ENCODE results near the gene S100A16. TPM values are rescaled to one million over a fixed set of nuclear protein-coding genes. Genes with fewer than 3 reads are reported as not detected.
A peak's percentile ranks its signal among the peaks of the same experiment; 100 is the strongest.

The S100A16 gene
- total and polyA plus RNA-seq, 9 of the 15 experiments (the other 6 are each of a cell fraction or from before 2014, with no cell fraction given), result 1.6 to 6.9 (median 4.3) TPM

DNA sequence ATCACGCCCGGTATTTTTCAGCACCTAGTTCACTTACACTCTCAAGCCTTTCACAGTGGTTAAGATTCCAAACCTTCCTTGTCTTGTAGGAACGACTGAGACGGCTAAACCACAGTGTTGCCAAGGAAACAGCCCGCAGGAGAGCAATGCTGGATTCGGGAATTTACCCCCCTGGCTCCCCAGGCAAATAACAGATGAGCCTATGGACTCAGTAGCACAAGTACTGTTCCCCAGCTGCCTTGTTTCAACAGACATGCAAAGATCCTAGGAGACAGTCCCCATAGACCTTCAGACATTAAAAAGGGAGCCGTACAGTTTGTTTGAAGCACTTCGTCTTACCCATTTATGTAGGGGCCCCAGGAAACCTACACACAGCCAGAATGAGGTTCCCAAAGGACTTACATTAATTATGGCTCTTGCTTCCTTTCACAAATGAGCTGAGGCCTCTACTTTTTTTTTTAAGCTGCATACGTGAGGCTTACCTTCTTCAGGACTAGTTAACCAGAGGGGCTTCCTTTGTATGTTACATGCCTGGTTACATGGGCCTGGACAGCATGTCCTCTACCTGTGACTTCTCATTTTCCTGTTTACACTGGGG is 48.3 kb upstream of the S100A16 start (continued):
- TF ChIP-seq ELF4 (CRISPR knock-in tag; IDR thresholded peaks at IDR 0.05) (no peak), MYBL2 (IDR thresholded peaks at IDR 0.05; ENCODE audit: low read depth) (no peak), MYBL2 (CRISPR knock-in tag; IDR thresholded peaks at IDR 0.05; ENCODE audit: borderline replicate concordance) (no peak), MAFG (tag; conservative IDR thresholded peaks at IDR 0.05) (no peak), NFATC3 (IDR thresholded peaks at IDR 0.05) (no peak), PCBP2 (IDR thresholded peaks at IDR 0.05; ENCODE audit: low read depth, low read length, poor library complexity, severe bottlenecking) (no peak), EGR1 (conservative IDR thresholded peaks at IDR 0.05) (no peak), ZC3H8 (IDR thresholded peaks at IDR 0.05) (no peak), ZNF263 (CRISPR knock-in tag; IDR thresholded peaks at IDR 0.05; ENCODE audit: borderline replicate concordance) (no peak), SMARCE1 (IDR thresholded peaks at IDR 0.05) (no peak), SUPT5H (IDR thresholded peaks at IDR 0.05) (peak; percentile 84), SIN3A (IDR thresholded peaks at IDR 0.05; ENCODE audit: borderline replicate concordance in 2 of 2, control insufficient read depth in 1 of 2, low read depth in 2 of 2, low read length in 2 of 2) (peak in 1 of 2 experiments; percentile 61; a peak in 1 of 4 replicates), WHSC1 (IDR thresholded peaks at IDR 0.05; ENCODE audit: low read length) (no peak)
- TF ChIP-seq, protein P1, sequence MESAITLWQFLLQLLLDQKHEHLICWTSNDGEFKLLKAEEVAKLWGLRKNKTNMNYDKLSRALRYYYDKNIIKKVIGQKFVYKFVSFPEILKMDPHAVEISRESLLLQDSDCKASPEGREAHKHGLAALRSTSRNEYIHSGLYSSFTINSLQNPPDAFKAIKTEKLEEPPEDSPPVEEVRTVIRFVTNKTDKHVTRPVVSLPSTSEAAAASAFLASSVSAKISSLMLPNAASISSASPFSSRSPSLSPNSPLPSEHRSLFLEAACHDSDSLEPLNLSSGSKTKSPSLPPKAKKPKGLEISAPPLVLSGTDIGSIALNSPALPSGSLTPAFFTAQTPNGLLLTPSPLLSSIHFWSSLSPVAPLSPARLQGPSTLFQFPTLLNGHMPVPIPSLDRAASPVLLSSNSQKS (CRISPR knock-in tag; IDR thresholded peaks at IDR 0.05), result no peak
- TF ChIP-seq, protein P2, sequence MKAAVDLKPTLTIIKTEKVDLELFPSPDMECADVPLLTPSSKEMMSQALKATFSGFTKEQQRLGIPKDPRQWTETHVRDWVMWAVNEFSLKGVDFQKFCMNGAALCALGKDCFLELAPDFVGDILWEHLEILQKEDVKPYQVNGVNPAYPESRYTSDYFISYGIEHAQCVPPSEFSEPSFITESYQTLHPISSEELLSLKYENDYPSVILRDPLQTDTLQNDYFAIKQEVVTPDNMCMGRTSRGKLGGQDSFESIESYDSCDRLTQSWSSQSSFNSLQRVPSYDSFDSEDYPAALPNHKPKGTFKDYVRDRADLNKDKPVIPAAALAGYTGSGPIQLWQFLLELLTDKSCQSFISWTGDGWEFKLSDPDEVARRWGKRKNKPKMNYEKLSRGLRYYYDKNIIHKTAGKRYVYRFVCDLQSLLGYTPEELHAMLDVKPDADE (conservative IDR thresholded peaks at IDR 0.05; ENCODE audit: control insufficient read depth, low read depth, low read length), result no peak
- TF ChIP-seq, protein P3, sequence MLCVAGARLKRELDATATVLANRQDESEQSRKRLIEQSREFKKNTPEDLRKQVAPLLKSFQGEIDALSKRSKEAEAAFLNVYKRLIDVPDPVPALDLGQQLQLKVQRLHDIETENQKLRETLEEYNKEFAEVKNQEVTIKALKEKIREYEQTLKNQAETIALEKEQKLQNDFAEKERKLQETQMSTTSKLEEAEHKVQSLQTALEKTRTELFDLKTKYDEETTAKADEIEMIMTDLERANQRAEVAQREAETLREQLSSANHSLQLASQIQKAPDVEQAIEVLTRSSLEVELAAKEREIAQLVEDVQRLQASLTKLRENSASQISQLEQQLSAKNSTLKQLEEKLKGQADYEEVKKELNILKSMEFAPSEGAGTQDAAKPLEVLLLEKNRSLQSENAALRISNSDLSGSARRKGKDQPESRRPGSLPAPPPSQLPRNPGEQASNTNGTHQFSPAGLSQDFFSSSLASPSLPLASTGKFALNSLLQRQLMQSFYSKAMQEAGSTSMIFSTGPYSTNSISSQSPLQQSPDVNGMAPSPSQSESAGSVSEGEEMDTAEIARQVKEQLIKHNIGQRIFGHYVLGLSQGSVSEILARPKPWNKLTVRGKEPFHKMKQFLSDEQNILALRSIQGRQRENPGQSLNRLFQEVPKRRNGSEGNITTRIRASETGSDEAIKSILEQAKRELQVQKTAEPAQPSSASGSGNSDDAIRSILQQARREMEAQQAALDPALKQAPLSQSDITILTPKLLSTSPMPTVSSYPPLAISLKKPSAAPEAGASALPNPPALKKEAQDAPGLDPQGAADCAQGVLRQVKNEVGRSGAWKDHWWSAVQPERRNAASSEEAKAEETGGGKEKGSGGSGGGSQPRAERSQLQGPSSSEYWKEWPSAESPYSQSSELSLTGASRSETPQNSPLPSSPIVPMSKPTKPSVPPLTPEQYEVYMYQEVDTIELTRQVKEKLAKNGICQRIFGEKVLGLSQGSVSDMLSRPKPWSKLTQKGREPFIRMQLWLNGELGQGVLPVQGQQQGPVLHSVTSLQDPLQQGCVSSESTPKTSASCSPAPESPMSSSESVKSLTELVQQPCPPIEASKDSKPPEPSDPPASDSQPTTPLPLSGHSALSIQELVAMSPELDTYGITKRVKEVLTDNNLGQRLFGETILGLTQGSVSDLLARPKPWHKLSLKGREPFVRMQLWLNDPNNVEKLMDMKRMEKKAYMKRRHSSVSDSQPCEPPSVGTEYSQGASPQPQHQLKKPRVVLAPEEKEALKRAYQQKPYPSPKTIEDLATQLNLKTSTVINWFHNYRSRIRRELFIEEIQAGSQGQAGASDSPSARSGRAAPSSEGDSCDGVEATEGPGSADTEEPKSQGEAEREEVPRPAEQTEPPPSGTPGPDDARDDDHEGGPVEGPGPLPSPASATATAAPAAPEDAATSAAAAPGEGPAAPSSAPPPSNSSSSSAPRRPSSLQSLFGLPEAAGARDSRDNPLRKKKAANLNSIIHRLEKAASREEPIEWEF (CRISPR knock-in tag; IDR thresholded peaks at IDR 0.05), result no peak
- TF ChIP-seq, protein P4, sequence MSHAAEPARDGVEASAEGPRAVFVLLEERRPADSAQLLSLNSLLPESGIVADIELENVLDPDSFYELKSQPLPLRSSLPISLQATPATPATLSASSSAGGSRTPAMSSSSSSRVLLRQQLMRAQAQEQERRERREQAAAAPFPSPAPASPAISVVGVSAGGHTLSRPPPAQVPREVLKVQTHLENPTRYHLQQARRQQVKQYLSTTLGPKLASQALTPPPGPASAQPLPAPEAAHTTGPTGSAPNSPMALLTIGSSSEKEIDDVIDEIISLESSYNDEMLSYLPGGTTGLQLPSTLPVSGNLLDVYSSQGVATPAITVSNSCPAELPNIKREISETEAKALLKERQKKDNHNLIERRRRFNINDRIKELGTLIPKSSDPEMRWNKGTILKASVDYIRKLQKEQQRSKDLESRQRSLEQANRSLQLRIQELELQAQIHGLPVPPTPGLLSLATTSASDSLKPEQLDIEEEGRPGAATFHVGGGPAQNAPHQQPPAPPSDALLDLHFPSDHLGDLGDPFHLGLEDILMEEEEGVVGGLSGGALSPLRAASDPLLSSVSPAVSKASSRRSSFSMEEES (CRISPR knock-in tag; IDR thresholded peaks at IDR 0.05), result no peak

All from K562 (cell line).